ENCODE results near the gene SNX33. TPM values are rescaled to one million over a fixed set of nuclear protein-coding genes. Genes with fewer than 3 reads are reported as not detected.
"Not testable (repeated sequence)": the region's sequence is repeated elsewhere in the genome, so short reads cannot be mapped to it uniquely, and the experiment has no call there.

SNX33 gene
- total RNA-seq, 3 donors from 2014 or later (not counting 1 experiment from before 2014, with no cell fraction given) = 2.5 to 5.6 (median 5.1) TPM

- Mint-ChIP-seq H3K27me3 (ENCODE audit: low read depth in 2 of 2) (peaks cover 0 to 3% of the 10 kb centered on the region in 2 donors), H3K4me1 (peaks cover 7 to 29% of the 10 kb centered on the region in 2 donors), H3K9me3 (no peaks in the 10 kb centered on the region), H3K4me3 (no peak overlapping the region), H3K27ac (no peak overlapping the region), H3K36me3 (no peaks in the 10 kb centered on the region)
- TF ChIP-seq, protein P1, sequence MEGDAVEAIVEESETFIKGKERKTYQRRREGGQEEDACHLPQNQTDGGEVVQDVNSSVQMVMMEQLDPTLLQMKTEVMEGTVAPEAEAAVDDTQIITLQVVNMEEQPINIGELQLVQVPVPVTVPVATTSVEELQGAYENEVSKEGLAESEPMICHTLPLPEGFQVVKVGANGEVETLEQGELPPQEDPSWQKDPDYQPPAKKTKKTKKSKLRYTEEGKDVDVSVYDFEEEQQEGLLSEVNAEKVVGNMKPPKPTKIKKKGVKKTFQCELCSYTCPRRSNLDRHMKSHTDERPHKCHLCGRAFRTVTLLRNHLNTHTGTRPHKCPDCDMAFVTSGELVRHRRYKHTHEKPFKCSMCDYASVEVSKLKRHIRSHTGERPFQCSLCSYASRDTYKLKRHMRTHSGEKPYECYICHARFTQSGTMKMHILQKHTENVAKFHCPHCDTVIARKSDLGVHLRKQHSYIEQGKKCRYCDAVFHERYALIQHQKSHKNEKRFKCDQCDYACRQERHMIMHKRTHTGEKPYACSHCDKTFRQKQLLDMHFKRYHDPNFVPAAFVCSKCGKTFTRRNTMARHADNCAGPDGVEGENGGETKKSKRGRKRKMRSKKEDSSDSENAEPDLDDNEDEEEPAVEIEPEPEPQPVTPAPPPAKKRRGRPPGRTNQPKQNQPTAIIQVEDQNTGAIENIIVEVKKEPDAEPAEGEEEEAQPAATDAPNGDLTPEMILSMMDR (IDR thresholded peaks at IDR 0.05) = no peak
- Histone ChIP-seq H3K4me3 (ENCODE audit: low read length) (no peak overlapping the region), H3K9me3 (ENCODE audit: control insufficient read depth, insufficient read depth, low read length) (no peaks in the 10 kb centered on the region), H3K27me3 (ENCODE audit: control insufficient read depth, insufficient read depth, low read length) (no peaks in the 10 kb centered on the region), H3K4me1 (ENCODE audit: control insufficient read depth, insufficient read depth, low read length) (peaks cover 36% of the 10 kb centered on the region), H3K27ac (ENCODE audit: low read length) (no peak overlapping the region), H3K36me3 (ENCODE audit: control insufficient read depth, insufficient read depth, low read length) (no peaks in the 10 kb centered on the region)
- intact Hi-C loops (cut with micrococcal nuclease) = no loop called here
- 96% methylated on average over 6 of the region's 6 CpGs for WGBS (ENCODE audit: insufficient coverage)
- ATAC-seq (no peak), DNase-seq (no peak)
These were observed 56.5 kb downstream of the SNX33 start for GRCh38 chr15:75704263-75704615.

DNA sequence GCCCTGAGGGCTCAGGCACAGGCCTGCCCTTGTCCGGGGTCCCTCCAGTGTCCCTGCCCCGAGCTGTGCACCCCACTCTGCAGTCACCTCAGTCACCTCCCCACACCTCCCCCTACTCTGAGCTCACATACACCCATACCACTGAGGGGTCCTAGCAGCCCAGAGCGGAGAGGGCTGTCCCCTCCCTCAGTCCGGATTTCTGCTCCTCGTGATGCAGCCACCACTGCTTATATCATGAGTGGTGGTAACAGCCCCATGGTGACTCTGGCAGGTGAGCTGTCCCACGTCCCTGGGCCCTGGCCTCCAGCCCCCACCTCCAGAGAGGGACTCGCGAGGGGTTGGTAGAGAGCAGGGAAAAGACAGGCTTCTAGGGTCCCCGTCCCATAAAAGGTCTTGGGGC, 56.9 kb downstream of the SNX33 start:
- intact Hi-C loops (cut with micrococcal nuclease) = no loop called here
- no peaks in the 10 kb centered on the region for H3K9me3 Mint-ChIP-seq
- DNase-seq = no peak

DNA sequence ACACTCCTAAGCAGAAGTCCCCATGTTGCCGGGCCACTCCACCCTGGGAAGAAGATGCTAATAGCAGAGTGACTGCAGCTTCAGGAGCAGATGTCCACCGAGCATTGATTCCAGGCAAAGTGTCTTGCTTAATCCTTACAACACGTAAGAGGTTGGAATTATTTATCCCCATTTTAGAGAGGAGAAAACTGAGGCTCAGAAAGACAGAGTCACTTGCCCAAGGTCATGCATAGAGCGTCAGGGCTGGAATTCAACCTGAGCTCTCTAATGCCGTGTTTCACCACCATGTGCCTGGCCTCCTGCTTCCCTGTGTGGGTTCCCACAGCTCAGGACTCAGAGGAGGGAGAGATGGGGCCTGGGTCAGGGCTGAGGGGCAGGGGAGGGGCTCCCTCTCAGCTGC, 57.7 kb downstream of the SNX33 start:
- not testable (repeated sequence) for H3K9me3 Mint-ChIP-seq

More for the DNA sequence above, 56.9 kb downstream of the SNX33 start:
- H3K27me3 ChIP-seq (ENCODE audit: control insufficient read depth, insufficient read depth, low read length) = no peaks in the 10 kb centered on the region
- H3K36me3 ChIP-seq (ENCODE audit: control insufficient read depth, insufficient read depth, low read length) = no peaks in the 10 kb centered on the region
- H3K4me3 ChIP-seq (ENCODE audit: low read length) = no peak overlapping the region
- WGBS (ENCODE audit: insufficient coverage) = 94% methylated on average over 9 of the region's 9 CpGs
- no peak for ATAC-seq
- H3K4me3 Mint-ChIP-seq = no peak overlapping the region
- H3K4me1 Mint-ChIP-seq = peaks cover 7 to 25% of the 10 kb centered on the region in 2 donors
- no peaks in the 10 kb centered on the region for H3K36me3 Mint-ChIP-seq
- TF ChIP-seq, protein P1 (IDR thresholded peaks at IDR 0.05) = no peak
- H3K9me3 ChIP-seq (ENCODE audit: control insufficient read depth, insufficient read depth, low read length) = no peaks in the 10 kb centered on the region
- H3K4me1 ChIP-seq (ENCODE audit: control insufficient read depth, insufficient read depth, low read length) = peaks cover 32% of the 10 kb centered on the region
- H3K27ac ChIP-seq (ENCODE audit: low read length) = no peak overlapping the region
- peaks cover 0 to 3% of the 10 kb centered on the region in 2 donors for H3K27me3 Mint-ChIP-seq (ENCODE audit: low read depth in 2 of 2)
- H3K27ac Mint-ChIP-seq = no peak overlapping the region

DNA sequence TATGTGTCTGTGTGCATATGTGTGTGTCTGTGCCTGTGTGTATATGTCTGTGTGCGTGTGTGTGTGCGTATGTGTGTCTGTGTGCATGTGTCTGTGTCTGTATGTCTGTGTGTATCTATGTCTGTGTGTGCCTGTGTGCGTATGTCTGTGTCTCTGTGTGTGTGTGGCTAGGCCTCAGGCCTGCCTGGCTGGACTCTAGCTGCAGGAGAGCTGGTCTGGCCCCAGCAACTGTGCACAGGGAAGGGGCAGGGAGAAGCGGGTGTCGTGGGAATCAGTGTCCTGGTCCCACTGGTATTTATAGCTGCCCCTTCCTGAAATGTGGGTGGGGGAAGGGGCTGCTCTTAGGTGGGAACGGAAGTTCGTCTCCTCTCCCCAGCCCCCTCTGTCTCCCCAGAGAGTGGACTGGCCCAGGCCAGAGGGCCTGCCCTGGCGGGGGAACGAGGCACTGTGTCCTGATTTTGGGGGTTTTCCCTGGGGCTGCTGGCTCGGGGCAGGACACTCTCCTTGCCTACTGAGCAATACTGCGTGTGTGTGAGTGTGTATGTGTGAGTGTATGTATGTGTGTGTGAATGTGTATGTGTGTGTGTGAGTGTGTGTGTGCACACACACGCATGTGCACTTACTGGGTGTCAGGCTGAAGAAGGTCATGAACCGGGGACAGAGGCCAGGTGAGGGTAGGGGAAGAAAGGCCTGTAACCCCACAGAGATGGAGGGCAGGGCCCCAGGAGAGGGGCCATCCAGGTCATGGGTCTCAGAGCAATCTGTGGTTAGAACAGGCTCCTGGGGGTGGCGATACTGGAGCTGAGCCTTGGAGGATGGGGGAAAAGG, 58.4 kb downstream of the SNX33 start:
- no peak overlapping the region for H3K27ac Mint-ChIP-seq
- H3K27ac ChIP-seq (ENCODE audit: low read length) = no peak overlapping the region
- H3K4me3 Mint-ChIP-seq = no peak overlapping the region
- 92% methylated on average over 11 of the region's 14 CpGs for WGBS (ENCODE audit: insufficient coverage)
- H3K36me3 ChIP-seq (ENCODE audit: control insufficient read depth, insufficient read depth, low read length) = no peaks in the 10 kb centered on the region
- H3K27me3 Mint-ChIP-seq (ENCODE audit: low read depth in 2 of 2) = peaks cover 0 to 6% of the 10 kb centered on the region in 2 donors
- DNase-seq (no peak), ATAC-seq (no peak)
- TF ChIP-seq, protein P1 (IDR thresholded peaks at IDR 0.05) = no peak
- intact Hi-C loops (cut with micrococcal nuclease) = no loop called here
- no peaks in the 10 kb centered on the region for H3K27me3 ChIP-seq (ENCODE audit: control insufficient read depth, insufficient read depth, low read length)
- no peak overlapping the region for H3K4me3 ChIP-seq (ENCODE audit: low read length)
- H3K9me3 ChIP-seq (ENCODE audit: control insufficient read depth, insufficient read depth, low read length) = no peaks in the 10 kb centered on the region
- H3K4me1 Mint-ChIP-seq = peaks cover 7 to 14% of the 10 kb centered on the region in 2 donors
- no peaks in the 10 kb centered on the region for H3K36me3 Mint-ChIP-seq
- no peaks in the 10 kb centered on the region for H3K9me3 Mint-ChIP-seq
- H3K4me1 ChIP-seq (ENCODE audit: control insufficient read depth, insufficient read depth, low read length) = peaks cover 18% of the 10 kb centered on the region

More for the DNA sequence above, 57.7 kb downstream of the SNX33 start:
- WGBS (ENCODE audit: insufficient coverage) = 92% methylated on average over 4 of the region's 5 CpGs
- H3K27ac ChIP-seq (ENCODE audit: low read length); intact Hi-C loops (cut with micrococcal nuclease); ATAC-seq; H3K36me3 Mint-ChIP-seq; H3K9me3 ChIP-seq (ENCODE audit: control insufficient read depth, insufficient read depth, low read length); H3K36me3 ChIP-seq (ENCODE audit: control insufficient read depth, insufficient read depth, low read length); H3K27me3 Mint-ChIP-seq (ENCODE audit: low read depth in 2 of 2); H3K4me3 Mint-ChIP-seq; H3K27me3 ChIP-seq (ENCODE audit: control insufficient read depth, insufficient read depth, low read length); H3K27ac Mint-ChIP-seq; H3K4me3 ChIP-seq (ENCODE audit: low read length); DNase-seq: not testable (repeated sequence)
- H3K4me1 Mint-ChIP-seq = peaks cover 7 to 20% of the 10 kb centered on the region in 2 donors
- peaks cover 24% of the 10 kb centered on the region for H3K4me1 ChIP-seq (ENCODE audit: control insufficient read depth, insufficient read depth, low read length)

Measured in natural killer cell (primary cell).